Activated CD8-positive, alpha-beta memory T cell treated with anti-CD3 and anti-CD28 coated beads, Interleukin-2, amount 50 U/mL, for 24 hours (primary cell): ENCODE measurements around the gene CRYBB2.
"Not testable (repeated sequence)": the region's sequence is repeated elsewhere in the genome, so short reads cannot be mapped to it uniquely, and the experiment has no call there.

ENCODE experiments used
- DNase-seq: peaks from one replicate; pipeline ENCODE4 v3.0.0-alpha.2; 2020; ENCODE audit errors: extremely low read depth

Gene CRYBB2

DNA sequence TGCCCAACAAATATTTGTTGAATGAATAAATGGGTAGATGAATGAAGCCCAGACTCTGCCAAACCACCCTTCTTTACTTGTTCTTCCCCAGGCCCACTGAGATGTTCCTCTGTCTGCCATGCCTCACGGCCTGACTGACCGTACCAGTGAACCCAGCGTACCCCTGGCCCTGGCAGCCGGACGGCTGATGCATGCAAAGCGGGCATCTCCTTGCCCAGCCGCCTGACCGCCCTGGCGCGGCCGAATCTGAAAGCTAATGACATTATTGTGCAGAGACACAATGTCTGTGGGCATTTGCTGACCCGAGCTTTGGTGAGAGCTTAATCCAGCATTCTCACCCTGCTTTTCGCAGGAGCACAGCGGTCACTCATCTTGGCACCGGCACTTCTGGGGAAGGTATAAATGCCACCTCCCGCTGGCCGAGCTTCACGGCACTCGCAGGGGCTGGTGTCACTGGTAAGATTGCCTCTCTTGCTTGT lies at the start of gene CRYBB2:
Gene CRYBB2, plus strand, starts transcription at position 429 of the 479 bp plus-strand sequence. CDS start 1,791 bp downstream, outside the sequence.
- no peak for DNase-seq

DNA sequence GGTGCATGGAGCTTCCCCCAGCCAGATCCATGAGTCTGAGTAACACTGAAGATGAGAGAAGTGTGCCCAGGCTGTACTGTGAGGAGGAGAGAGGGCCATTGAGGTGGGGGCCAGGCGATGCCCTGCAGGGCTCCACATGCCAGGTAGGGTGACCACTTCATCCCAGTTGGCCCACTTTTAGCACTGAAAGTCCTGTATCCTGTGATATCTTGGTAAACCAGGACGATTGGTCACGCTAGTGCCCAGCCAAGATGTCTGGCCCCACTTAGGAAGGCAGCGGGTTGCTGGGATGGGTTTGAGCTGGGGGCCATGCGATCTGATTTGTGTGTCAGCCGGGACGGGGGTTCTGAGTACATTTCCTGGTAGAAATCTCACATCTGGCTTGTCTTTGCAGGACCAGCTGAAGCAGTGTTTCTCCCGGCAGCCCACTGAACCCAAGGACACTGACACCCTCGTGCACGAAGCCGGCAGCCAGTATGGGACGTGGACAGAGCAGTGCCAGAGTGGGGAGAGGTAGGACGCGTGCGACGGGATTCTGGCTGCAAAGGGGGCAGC lies 48.9 kb upstream of the CRYBB2 start:
- DNase-seq: no peak

DNA sequence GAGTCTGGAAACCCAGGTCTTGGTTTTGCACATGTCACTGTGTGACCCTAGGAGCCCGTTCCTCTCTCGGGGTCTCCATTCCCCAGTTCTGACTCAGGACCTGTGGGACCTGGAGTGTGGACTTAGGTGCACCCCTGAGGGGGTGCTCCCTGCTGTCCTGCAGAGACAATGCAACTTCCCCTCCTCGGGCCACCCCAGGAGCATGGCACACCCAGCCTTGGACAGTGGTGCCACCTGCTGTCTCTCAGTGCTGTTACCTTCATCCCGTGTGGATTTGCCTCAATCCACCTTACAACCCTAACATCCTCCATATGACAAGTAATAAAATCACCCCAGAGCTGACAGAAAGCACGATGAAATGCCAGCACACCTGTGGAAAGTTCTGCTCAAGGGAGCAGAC lies 47.3 kb upstream of the CRYBB2 start:
- no peak for DNase-seq

- DNase-seq: no peak
These were observed 45.1 kb upstream of the CRYBB2 start for GRCh38 chr22:25174156-25174887.

- no peak for DNase-seq
These were observed 44.5 kb upstream of the CRYBB2 start for GRCh38 chr22:25174888-25175411.

DNA sequence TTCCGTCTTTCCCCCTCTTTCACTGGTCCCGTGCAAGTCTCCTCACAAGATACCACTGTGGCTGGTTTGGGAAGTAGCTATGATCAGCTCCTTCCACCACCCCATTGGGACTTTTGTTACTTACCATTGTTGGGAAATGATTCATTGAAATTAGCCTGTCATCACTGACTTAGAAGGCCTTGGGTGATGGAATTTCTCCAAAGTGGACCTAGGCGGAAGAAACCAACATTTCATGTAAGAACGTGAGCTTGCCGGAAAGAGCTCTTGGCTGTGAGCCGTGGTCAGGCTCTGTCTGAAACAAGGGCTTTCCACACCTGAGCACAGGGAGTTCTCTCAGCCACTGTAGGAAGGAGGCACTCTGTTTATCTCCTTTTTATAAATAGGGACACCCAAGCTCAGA lies 43.3 kb upstream of the CRYBB2 start:
- no peak for DNase-seq

DNA sequence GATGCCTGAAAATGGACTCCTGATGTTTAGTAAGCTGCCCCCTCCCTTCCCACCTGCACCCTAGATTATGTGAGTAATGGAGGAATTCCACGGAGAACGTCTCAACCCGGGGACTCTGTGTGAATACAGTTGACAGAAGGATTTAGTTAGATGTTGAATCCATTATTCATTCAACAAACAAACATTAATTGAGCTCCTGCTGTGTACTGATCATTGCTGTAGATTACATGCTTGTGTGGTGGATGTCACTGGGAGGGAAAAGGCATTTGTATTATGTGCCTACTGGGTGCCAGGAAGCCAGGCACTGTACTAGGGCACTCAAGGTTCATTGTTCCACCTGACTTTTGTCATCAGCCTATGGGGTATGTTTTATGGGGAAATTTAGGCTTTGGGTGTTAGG lies 42.6 kb upstream of the CRYBB2 start:
- DNase-seq: no peak

GRCh38 chr22:25177226-25177625 lies 42.2 kb upstream of the CRYBB2 start:
- DNase-seq: no peak

GRCh38 chr22:25177895-25178294 lies 41.5 kb upstream of the CRYBB2 start:
- DNase-seq: no peak

- not testable (repeated sequence) for DNase-seq
These were observed 41.1 kb upstream of the CRYBB2 start for GRCh38 chr22:25178348-25178747.

DNA sequence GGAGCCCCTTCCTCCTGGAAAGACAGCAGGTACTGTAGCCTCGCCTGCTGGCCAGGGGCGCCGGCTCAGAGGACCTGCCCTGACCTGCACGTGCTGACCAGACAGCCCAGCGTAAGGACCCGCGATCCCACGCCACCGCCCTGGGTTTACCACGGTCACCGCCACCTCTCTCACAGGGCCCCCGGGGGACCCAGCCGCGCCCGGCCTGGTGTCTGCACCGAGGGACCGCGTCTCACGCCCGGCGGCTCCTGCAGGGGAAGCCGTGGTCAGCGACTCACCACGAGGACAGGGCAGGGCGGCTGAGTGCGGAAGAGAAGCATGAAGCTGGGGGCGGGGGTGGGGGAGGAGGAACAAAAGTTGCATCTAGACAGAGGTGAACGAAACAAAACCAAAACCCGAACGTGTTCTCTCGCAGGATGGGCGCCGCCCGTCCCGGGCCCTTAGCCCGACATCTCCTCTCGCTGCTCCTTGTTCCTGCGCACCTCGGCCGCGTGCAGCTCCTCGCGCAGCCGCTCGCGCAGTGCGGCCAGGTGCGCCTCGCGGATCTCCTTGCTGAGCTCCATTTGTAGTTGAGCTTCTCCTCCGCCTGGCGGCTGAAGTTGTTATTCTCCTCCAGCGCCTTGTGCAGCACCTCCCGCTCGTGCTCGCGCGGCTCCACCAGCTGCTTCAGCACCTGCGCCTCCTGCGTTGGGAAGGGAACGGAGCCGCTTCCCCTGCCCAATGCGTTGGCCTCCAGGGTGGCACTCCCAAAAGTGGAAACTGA lies 40.4 kb upstream of the CRYBB2 start:
- DNase-seq: not testable (repeated sequence)

- no peak for DNase-seq
These were observed 37.0 kb upstream of the CRYBB2 start for GRCh38 chr22:25182131-25183110.

- DNase-seq: no peak
These were observed 35.4 kb upstream of the CRYBB2 start for GRCh38 chr22:25183949-25184619.

DNA sequence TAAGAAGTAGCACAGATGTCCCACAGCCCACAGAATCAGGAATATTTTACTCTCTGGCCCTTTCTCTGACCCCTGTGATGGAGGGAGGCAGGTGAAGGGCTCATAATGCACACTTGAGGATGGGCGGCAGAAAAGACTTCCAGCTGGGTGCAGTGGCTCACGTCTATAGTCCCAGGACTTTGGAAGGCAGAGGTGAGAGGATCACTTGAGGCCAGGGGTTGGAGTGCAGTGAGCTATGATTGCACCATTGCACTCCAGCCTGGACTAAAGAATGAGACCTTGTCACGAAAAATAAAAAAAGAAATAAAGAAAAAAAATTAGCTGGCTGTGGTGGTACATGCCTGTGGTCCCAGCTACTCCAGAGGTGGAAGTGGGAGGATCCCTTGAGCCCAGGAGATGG lies 33.3 kb upstream of the CRYBB2 start:
- no peak for DNase-seq

- DNase-seq: no peak
These were observed 32.0 kb upstream of the CRYBB2 start for GRCh38 chr22:25187469-25187868.

DNA sequence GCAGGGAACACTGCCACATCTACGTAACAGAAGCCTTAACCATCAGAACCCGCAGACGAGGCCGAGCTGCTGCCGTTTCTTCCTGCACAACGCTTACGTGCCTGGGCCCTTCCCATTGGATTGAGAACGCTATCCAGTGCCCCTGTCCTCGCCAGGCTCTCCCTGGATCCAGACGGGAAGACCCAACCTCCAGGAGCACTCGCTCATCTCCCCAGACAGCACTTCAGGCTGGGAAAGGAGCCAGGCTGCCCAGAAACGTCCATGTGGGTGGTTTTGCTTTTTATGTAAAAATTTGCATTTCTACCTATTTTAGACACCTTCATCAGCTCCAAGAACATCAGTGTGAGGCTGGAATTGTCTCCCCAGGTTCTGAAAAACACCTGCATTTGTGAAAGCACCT lies 27.0 kb upstream of the CRYBB2 start:
- DNase-seq: no peak

DNA sequence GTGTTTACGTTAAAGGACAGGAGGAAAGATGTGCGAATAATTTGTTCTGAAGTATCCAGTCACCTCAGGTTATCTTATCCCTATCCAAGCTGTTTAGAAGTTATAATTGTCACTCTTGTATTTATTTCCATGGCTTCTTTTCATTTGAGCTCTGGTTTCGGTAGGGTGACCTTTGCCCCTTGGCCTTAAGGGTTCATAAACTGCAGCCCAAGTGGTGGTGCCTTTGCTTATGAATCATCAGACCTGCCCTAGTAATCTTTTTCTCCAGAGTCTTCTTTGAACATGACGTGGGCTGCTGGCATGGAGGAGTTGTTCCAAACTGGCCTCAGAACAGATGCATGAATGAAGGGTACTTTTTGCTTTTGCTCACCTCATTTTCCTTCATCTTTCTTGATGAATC lies 26.3 kb upstream of the CRYBB2 start:
- DNase-seq: no peak

DNA sequence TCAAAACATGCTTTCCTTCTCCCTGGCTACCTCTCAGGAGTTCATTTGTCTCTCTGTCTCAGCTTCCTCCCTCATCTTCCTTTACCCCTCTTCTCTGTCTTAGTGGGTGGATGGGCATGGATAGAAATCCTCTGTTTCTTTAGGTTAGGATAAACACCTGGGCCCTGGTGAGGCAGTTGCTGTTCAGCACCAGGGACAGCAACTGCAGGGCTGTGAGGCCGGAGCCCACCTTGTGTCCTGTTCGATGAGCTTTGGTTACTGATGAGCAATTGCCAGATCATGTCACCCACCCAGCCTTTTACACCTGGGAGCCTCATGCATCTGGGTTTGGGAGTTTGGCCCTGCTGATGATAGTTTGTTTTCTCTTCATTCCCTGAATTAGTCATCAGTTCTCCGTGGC lies 25.9 kb upstream of the CRYBB2 start:
- no peak for DNase-seq

DNA sequence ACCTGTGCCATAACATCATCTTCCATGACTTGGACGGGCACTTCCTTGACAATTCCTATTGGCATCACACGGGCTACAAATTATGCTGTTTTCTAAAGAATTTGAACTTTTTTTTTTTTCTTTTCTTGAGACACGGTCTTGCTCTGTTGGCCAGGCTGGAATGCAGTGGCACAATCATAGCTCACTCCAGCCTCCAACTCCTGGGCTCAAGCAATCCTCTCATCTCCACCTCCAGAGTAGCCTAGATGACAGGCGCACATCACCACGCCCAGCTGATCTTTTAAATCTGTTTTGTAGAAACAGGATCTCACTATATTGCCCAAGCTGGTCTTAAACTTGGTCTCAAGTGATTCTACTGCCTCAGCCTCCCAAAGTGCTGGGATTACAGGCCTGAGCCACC lies 23.1 kb upstream of the CRYBB2 start:
- DNase-seq: no peak

DNA sequence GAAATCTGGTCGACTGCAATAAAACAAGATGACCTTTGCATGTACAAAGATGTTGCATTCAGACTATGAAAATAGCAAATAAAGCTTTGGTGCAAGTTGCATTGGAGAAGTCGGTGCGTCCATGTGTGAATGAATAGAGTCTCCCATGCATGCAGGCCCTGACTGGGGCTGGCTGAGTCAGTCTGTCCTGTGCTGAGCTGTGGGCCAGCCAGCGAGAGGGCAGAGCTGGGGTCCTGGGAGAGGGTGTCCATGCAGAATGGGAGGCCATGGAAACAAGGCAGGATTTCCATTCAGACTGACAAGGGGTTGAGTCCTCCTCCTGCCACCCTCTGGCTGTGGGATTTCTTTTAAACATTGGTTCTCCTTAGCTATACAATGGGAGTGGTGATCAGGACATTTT lies 22.1 kb upstream of the CRYBB2 start:
- DNase-seq: no peak
